BLaER1 treated with 17β-estradiol and CSF1 and Interleukin-3, amounts not matched to agents 10 nM and 100 nM (cell line): Measurements from ENCODE around the gene SAMD4A.

Source experiments
- H3K27ac ChIP-seq, 11 experiments: shearing (Covaris generic); formaldehyde crosslinking; 2 replicates each; pipeline ENCODE4 v1.8.1; 2022
- H3K27me3 ChIP-seq, 11 experiments: shearing (Covaris generic); formaldehyde crosslinking; 2 replicates each; pipeline ENCODE4 v1.8.1; 2022
- H3K36me3 ChIP-seq, 11 experiments: shearing (Covaris generic); formaldehyde crosslinking; 2 replicates each; pipeline ENCODE4 v1.8.1; 2022
- H3K4me1 ChIP-seq, 10 experiments: shearing (Covaris generic); formaldehyde crosslinking; 2 replicates each; pipeline ENCODE4 v1.8.1; 2022
- H3K4me2 ChIP-seq, 11 experiments: shearing (Covaris generic); formaldehyde crosslinking; 2 replicates each; pipeline ENCODE4 v1.8.1; 2022
- H3K4me3 ChIP-seq, 10 experiments: shearing (Covaris generic); formaldehyde crosslinking; 2 replicates each; pipeline ENCODE4 v1.8.1; 2022
- H3K9ac ChIP-seq, 11 experiments: shearing (Covaris generic); formaldehyde crosslinking; 2 replicates each; pipeline ENCODE4 v1.8.1; 2022
- H3K9me3 ChIP-seq, 11 experiments: shearing (Covaris generic); formaldehyde crosslinking; replicated peaks in 1 of 11; 2 replicates each; pipeline ENCODE4 v1.8.1; 2022
- H4K20me1 ChIP-seq, 11 experiments: shearing (Covaris generic); formaldehyde crosslinking; 2 replicates each; pipeline ENCODE4 v1.8.1; 2022
- Cebpa-rat ChIP-seq, 11 experiments: shearing (Covaris generic); IDR thresholded peaks; 2 replicates each; pipeline ENCODE4 v1.8.1; 2022

The SAMD4A gene

GRCh38 chr14:54785778-54786770 lies 219.1 kb downstream of the SAMD4A start:
- TF ChIP-seq Cebpa-rat (IDR thresholded peaks at IDR 0.05), result no peak
- peak overlapping the region in 5 of 11 experiments; percentile 2 to 76 (median 22); a peak in 2 of 22 replicates for H3K27ac ChIP-seq
- H4K20me1 ChIP-seq, result peaks cover 0 to 6% (median 0%) of the 10 kb centered on the region in 11 experiments; a peak in 2 of 22 replicates
- no peaks in the 10 kb centered on the region for H3K9me3 ChIP-seq
- H3K4me3 ChIP-seq, result no peak overlapping the region
- peaks cover 4 to 55% (median 39%) of the 10 kb centered on the region in 11 experiments; a peak in 20 of 22 replicates for H3K36me3 ChIP-seq
- H3K9ac ChIP-seq, result peak overlapping the region in 2 of 11 experiments; percentile 7 to 13; a peak in 1 of 22 replicates
- no peaks in the 10 kb centered on the region for H3K27me3 ChIP-seq
- peaks cover 64 to 73% (median 67%) of the 10 kb centered on the region in 10 experiments for H3K4me1 ChIP-seq
- H3K4me2 ChIP-seq, result peak overlapping the region; percentile 73 to 93 (median 85)

DNA sequence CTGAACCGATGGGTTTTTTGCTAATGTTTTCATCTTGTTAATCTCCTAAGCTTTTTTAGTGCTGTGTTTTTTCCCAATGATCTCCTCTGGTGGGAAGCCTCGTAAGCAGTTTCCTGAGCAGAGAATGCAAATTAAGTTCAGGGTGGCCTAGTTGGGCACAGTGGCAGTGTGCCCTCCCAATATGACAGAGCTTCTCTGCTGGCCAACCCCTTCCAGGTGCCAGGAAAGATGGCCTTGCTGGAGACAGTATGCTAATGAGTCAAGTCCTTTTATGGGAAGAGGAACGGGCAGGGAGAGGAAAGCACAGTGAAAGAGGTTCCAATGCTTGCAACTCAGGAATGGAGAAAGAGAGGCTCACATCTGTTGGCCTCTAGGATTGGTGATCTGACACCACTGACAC lies 219.9 kb downstream of the SAMD4A start:
- no peak overlapping the region for H3K4me3 ChIP-seq
- peak overlapping the region in 5 of 11 experiments; percentile 2 to 42 (median 11); a peak in 5 of 22 replicates for H3K27ac ChIP-seq
- H3K27me3 ChIP-seq, result no peaks in the 10 kb centered on the region
- H3K9me3 ChIP-seq, result no peaks in the 10 kb centered on the region
- peaks cover 56 to 65% (median 59%) of the 10 kb centered on the region in 10 experiments for H3K4me1 ChIP-seq
- H3K4me2 ChIP-seq, result peak overlapping the region; percentile 73 to 93 (median 85)
- no peak overlapping the region; a peak in 1 of 22 replicates for H3K9ac ChIP-seq
- H3K36me3 ChIP-seq, result peaks cover 4 to 48% (median 39%) of the 10 kb centered on the region in 11 experiments; a peak in 20 of 22 replicates
- TF ChIP-seq Cebpa-rat (IDR thresholded peaks at IDR 0.05), result no peak
- H4K20me1 ChIP-seq, result peaks cover 0 to 6% (median 0%) of the 10 kb centered on the region in 11 experiments; a peak in 2 of 22 replicates

- peak overlapping the region; percentile 73 to 93 (median 85) for H3K4me2 ChIP-seq
- H3K9me3 ChIP-seq, result no peaks in the 10 kb centered on the region
- peaks cover 4 to 49% (median 39%) of the 10 kb centered on the region in 11 experiments; a peak in 20 of 22 replicates for H3K36me3 ChIP-seq
- no peaks in the 10 kb centered on the region for H3K27me3 ChIP-seq
- no peak overlapping the region for H3K4me3 ChIP-seq
- H3K9ac ChIP-seq, result no peak overlapping the region
- H4K20me1 ChIP-seq, result peaks cover 0 to 6% (median 0%) of the 10 kb centered on the region in 11 experiments; a peak in 2 of 22 replicates
- peak overlapping the region in 5 of 11 experiments; percentile 2 to 42 (median 11); a peak in 5 of 22 replicates for H3K27ac ChIP-seq
- H3K4me1 ChIP-seq, result peaks cover 52 to 61% (median 55%) of the 10 kb centered on the region in 10 experiments
- TF ChIP-seq Cebpa-rat (IDR thresholded peaks at IDR 0.05), result no peak
Measured at GRCh38 chr14:54787261-54787660, 220.3 kb downstream of the SAMD4A start.

DNA sequence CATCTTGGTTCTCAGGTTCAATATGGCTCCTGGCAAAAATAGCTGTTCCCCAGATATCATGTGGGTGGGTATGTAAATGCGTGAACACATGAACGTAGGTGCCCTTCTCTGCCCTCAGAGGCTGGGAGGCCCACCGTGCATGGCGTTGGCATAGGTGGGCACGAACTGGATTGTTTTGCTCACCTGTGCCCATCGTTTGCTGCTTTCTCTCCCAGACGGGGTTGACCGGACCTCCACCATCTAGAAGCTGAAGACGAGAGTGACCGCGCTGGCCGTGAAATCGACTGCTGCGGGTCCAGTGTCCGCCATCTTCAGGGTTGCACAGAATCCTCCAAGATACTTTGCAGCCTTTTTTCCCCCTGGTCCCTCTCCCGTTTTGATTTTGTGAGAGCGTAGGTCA lies 221.8 kb downstream of the SAMD4A start:
- Histone ChIP-seq H4K20me1 (peaks cover 0 to 3% (median 0%) of the 10 kb centered on the region in 11 experiments; a peak in 2 of 22 replicates), H3K36me3 (peaks cover 4 to 50% (median 39%) of the 10 kb centered on the region in 11 experiments; a peak in 20 of 22 replicates)
- TF ChIP-seq Cebpa-rat (IDR thresholded peaks at IDR 0.05), result no peak

GRCh38 chr14:54789166-54789565 lies 222.2 kb downstream of the SAMD4A start:
- H3K36me3 ChIP-seq, result peaks cover 4 to 49% (median 39%) of the 10 kb centered on the region in 11 experiments; a peak in 20 of 22 replicates
- peaks cover 33 to 48% (median 36%) of the 10 kb centered on the region in 10 experiments for H3K4me1 ChIP-seq
- H3K4me2 ChIP-seq, result no peak overlapping the region
- H3K27me3 ChIP-seq, result no peaks in the 10 kb centered on the region
- H3K9me3 ChIP-seq, result peaks cover 0 to under 1% (median 0%) of the 10 kb centered on the region in 11 experiments; a peak in 1 of 22 replicates
- H3K4me3 ChIP-seq, result no peak overlapping the region
- no peaks in the 10 kb centered on the region; a peak in 1 of 22 replicates for H4K20me1 ChIP-seq
- H3K9ac ChIP-seq, result no peak overlapping the region
- no peak for TF ChIP-seq Cebpa-rat (IDR thresholded peaks at IDR 0.05)
- no peak overlapping the region for H3K27ac ChIP-seq

More for the DNA sequence above, 221.8 kb downstream of the SAMD4A start:
- Histone ChIP-seq H3K4me3 (no peak overlapping the region), H3K4me2 (no peak overlapping the region), H3K9ac (no peak overlapping the region), H3K27me3 (no peaks in the 10 kb centered on the region), H3K27ac (no peak overlapping the region), H3K4me1 (peaks cover 38 to 52% (median 40%) of the 10 kb centered on the region in 10 experiments), H3K9me3 (no peaks in the 10 kb centered on the region)

DNA sequence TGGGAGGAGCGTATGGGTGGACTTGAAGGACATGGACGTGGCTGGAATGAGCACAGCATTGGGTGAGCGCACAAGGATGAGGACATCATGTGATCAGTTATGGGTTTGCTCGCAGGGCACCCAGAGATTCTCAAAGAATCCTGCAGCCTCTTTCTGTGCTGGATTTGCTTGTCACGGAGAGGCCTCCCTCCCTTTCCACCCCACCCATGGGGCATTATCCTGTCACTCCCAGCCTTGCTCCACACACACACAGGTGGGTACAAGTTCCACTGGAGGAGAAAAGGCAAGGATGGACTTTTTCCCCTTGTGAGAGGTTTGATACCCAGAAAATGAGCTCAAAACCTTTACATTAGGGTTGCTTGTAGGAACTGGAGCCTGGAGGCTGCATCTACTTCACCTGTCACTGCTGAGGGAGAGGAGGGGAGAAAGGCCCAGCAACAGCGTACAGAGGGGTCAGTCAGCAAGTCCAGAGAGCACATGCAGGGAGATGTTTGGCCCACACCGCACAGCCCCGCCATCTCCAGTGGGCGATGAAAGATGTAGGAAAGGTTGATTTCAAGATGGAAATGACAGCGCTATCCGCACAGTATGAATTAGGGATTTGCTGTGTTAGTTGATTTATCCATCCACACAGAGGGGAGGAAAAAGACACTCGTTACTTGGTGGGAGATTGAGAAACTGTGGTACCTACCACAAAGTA lies 223.0 kb downstream of the SAMD4A start:
- H4K20me1 ChIP-seq, result no peaks in the 10 kb centered on the region; a peak in 1 of 22 replicates
- no peak overlapping the region for H3K4me3 ChIP-seq
- H3K9me3 ChIP-seq, result peaks cover 3 to 8% (median 4%) of the 10 kb centered on the region in 11 experiments; a peak in 17 of 22 replicates
- no peak for TF ChIP-seq Cebpa-rat (IDR thresholded peaks at IDR 0.05)
- H3K27ac ChIP-seq, result no peak overlapping the region
- no peaks in the 10 kb centered on the region for H3K27me3 ChIP-seq
- no peak overlapping the region for H3K9ac ChIP-seq
- peaks cover 4 to 47% (median 39%) of the 10 kb centered on the region in 11 experiments; a peak in 20 of 22 replicates for H3K36me3 ChIP-seq
- H3K4me2 ChIP-seq, result no peak overlapping the region
- H3K4me1 ChIP-seq, result peaks cover 25 to 40% (median 28%) of the 10 kb centered on the region in 10 experiments

GRCh38 chr14:54791001-54791400 lies 224.1 kb downstream of the SAMD4A start:
- Histone ChIP-seq H3K4me1 (peaks cover 15 to 29% (median 17%) of the 10 kb centered on the region in 10 experiments), H3K27me3 (no peaks in the 10 kb centered on the region), H3K4me2 (no peak overlapping the region), H3K36me3 (peaks cover 4 to 46% (median 39%) of the 10 kb centered on the region in 11 experiments; a peak in 20 of 22 replicates), H4K20me1 (no peaks in the 10 kb centered on the region), H3K27ac (no peak overlapping the region), H3K9me3 (peaks cover 5 to 18% (median 11%) of the 10 kb centered on the region in 11 experiments; a peak in 17 of 22 replicates), H3K9ac (no peak overlapping the region), H3K4me3 (no peak overlapping the region)
- TF ChIP-seq Cebpa-rat (IDR thresholded peaks at IDR 0.05), result no peak

DNA sequence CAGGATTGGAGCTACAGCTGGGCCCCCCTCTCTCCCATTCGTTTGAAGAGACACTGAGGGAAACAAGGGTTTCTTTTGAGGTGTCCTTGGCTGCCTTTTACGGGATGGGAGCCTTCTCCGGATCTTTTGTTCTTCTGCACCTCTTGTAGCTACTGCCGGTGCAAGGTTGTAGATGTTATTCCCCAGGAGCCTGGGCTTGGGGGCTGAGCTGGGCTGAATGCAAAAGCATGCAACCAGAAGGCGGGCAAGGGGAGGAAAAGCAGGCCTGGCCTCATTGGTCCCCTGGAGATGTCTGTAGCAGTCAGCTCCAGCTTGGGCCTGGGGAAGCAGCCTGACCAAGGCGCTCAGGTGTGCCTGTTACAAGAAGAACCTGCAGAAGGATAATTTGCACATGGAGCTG lies 225.4 kb downstream of the SAMD4A start:
- peaks cover 4 to 46% (median 38%) of the 10 kb centered on the region in 11 experiments; a peak in 20 of 22 replicates for H3K36me3 ChIP-seq

More for the DNA sequence above, 225.4 kb downstream of the SAMD4A start:
- Histone ChIP-seq H3K9me3 (peaks cover 5 to 18% (median 11%) of the 10 kb centered on the region in 11 experiments; a peak in 17 of 22 replicates), H3K4me2 (no peak overlapping the region), H3K27me3 (no peaks in the 10 kb centered on the region), H3K4me1 (peaks cover 2 to 17% (median 4%) of the 10 kb centered on the region in 10 experiments; a peak in 18 of 20 replicates), H3K4me3 (no peak overlapping the region), H3K9ac (no peak overlapping the region), H3K27ac (no peak overlapping the region), H4K20me1 (no peaks in the 10 kb centered on the region)
- TF ChIP-seq Cebpa-rat (IDR thresholded peaks at IDR 0.05), result no peak
